ENCODE measurements around the gene PCDHB15. TPM values are rescaled to one million over a fixed set of nuclear protein-coding genes. Genes with fewer than 3 reads are reported as not detected.
"Not testable (repeated sequence)": the region's sequence is repeated elsewhere in the genome, so short reads cannot be mapped to it uniquely, and the experiment has no call there.

The PCDHB15 gene
- total RNA-seq (2014; rRNA removed; shearing (Covaris generic)): 0.26 and 1.0 TPM in 2 replicates

DNA sequence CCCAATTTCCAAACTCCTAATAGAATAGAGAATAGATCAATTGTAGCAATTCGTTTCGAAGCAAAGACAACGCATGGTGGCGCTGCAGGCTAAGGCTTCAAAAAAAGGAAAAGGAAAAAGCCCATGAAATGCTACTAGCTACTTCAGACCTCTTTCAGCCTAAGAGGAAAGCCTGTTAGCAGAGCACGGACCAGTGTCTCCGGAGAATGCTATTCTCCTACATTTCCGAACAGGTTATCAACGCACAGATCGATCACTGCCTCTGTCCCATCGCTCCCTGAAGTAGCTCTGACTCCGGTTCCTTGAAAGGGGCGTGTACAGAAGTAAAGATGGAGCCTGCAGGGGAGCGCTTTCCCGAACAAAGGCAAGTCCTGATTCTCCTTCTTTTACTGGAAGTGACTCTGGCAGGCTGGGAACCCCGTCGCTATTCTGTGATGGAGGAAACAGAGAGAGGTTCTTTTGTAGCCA, at the start of gene PCDHB15:
Gene PCDHB15 (plus strand): TSS at position 146 of the 468 bp plus-strand sequence. CDS start 184 bp downstream, at position 330.
- no peak for DNase-seq (ENCODE audit: low spot score)

DNA sequence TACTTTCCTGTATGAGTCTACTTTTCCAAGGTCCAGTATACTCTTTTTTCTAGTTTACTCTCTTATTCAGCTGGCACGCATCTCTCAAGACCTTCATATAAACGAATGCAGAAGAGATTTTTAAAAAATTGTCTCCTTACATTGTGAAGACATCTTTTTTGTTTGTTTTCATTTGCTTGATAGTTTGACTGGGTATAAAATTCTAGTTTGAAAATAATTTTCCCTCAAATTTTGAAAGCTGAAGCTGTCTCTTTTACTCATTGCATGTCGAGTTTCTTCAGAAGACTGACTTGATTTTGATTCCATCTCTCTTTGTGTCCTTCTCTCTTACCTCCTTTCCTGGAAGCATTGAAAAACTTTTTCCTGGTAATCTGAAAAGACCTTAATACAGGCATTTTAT, 48.8 kb upstream of the PCDHB15 start:
- DNase-seq (ENCODE audit: low spot score): no peak

DNA sequence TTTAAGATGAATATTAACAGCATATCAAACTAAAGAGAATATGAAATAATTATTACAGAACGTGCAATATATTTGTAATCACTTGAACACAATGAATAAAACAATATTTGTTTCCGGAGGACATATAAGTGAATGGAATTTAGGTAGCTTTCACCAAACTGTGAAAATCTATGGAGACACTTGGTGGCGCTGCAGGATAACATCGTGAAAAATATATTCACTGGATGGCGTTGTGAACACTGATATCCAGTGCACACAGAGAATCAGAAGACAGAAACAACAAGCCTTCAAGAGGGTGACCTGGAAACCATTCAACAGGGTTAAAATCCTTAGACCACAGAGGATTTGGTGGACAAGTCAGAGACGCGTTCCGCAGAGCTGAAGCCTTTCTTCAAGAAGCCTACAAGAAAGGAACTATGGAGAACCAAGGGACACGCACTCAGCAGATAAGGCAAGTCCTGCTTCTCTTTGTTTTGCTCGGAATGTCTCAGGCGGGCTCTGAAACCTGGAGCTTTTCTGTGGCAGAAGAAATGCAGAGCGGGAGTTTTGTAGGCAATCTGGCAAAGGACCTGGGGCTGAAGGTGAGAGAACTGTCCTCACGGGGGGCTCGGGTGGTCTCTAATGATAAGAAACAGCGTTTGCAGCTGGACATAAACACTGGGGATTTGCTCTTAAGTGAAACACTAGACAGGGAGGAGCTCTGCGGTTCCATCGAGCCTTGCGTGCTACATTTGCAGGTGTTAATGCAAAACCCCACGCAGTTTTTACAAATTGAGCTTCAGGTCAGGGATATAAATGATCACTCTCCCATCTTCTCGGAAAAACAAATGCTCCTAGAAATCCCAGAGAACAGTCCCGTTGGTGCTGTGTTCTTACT, 45.6 kb upstream of the PCDHB15 start, which contains the start of gene PCDHB11:
Gene PCDHB11 (plus strand): TSS at position 269 of the 877 bp plus-strand sequence. CDS start 148 bp downstream, at position 417.
- DNase-seq (ENCODE audit: low spot score): no peak

DNA sequence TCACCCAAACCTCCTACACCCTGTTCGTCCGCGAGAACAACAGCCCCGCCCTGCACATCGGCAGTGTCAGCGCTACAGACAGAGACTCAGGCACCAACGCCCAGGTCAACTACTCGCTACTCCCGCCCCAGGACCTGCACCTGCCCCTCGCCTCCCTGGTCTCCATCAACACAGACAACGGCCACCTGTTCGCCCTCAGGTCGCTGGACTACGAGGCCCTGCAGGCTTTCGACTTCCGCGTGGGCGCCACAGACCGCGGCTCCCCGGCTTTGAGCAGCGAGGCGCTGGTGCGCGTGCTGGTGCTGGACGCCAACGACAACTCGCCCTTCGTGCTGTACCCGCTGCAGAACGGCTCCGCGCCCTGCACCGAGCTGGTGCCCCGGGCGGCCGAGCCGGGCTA, 44.1 kb upstream of the PCDHB15 start:
- DNase-seq (ENCODE audit: low spot score): not testable (repeated sequence)

DNA sequence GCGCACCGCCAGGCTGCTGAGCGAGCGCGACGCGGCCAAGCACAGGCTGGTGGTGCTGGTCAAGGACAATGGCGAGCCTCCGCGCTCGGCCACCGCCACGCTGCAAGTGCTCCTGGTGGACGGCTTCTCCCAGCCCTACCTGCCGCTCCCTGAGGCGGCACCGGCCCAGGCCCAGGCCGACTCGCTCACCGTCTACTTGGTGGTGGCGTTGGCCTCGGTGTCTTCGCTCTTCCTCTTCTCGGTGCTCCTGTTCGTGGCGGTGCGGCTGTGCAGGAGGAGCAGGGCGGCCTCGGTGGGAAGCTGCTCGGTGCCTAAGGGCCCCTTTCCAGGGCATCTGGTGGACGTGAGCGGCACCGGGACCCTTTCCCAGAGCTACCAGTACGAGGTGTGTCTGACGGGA, 43.5 kb upstream of the PCDHB15 start:
- not testable (repeated sequence) for DNase-seq (ENCODE audit: low spot score)

DNA sequence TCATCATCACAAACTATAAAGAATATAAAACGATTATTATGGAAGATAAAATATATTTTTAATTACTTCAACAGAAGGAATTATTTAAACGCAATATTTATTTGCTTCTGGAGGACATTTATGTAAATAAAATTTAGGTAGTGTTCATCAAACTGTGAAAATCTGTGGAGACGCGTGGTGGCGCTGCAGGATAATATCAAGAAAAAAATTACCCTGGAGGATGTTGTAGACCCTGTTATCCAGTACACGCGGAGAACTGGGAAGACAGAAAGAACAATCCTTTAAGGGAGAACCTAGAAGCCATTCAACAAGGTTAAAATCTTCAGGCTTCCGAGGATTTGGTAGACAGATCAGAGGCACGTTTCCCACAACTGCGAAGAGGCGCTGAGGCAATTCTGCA, 36.7 kb upstream of the PCDHB15 start, which contains the start of gene PCDHB12:
Gene PCDHB12 (plus strand): TSS at position 242 of the 400 bp plus-strand sequence. CDS start 189 bp downstream, outside the sequence.
- no peak for DNase-seq (ENCODE audit: low spot score)

DNA sequence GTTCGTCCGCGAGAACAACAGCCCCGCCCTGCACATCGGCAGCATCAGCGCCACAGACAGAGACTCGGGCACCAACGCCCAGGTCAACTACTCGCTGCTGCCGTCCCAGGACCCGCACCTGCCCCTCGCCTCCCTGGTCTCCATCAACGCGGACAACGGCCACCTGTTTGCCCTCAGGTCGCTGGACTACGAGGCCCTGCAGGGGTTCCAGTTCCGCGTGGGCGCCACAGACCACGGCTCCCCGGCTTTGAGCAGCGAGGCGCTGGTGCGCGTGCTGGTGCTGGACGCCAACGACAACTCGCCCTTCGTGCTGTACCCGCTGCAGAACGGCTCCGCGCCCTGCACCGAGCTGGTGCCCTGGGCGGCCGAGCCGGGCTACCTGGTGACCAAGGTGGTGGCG, 34.9 kb upstream of the PCDHB15 start:
- DNase-seq (ENCODE audit: low spot score): not testable (repeated sequence)

DNA sequence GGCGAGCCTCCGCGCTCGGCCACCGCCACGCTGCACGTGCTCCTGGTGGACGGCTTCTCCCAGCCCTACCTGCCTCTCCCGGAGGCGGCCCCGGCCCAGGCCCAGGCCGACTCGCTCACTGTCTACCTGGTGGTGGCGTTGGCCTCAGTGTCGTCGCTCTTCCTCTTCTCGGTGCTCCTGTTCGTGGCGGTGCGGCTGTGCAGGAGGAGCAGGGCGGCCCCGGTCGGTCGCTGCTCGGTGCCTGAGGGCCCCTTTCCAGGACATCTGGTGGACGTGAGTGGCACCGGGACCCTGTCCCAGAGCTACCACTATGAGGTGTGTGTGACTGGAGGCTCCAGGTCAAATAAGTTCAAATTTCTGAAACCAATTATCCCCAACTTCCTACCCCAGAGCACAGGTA, 34.3 kb upstream of the PCDHB15 start:
- DNase-seq (ENCODE audit: low spot score): not testable (repeated sequence)

DNA sequence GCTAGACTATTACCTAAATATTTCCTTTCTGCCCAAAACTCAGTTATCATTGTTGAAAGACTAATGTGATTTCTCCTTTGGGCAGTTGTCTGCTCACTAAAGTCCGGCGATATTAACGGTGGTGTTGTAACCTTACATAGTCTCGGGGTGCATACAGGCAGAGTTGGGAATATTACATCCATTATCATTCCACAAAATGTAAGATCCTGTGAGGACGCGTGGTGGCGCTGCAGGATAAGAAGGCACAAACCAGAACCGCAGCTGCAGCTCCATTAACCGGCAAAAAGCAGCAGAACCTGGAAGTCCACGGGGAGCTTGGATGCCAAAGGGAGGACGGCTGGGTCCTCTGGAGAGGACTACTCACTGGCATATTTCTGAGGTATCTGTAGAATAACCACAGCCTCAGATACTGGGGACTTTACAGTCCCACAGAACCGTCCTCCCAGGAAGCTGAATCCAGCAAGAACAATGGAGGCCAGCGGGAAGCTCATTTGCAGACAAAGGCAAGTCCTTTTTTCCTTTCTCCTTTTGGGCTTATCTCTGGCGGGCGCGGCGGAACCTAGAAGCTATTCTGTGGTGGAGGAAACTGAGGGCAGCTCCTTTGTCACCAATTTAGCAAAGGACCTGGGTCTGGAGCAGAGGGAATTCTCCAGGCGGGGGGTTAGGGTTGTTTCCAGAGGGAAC, 31.4 kb upstream of the PCDHB15 start, which contains the start of gene PCDHB13:
Gene PCDHB13 (plus strand): TSS at position 264 of the 684 bp plus-strand sequence. CDS start 205 bp downstream, at position 469.
- not testable (repeated sequence) for DNase-seq (ENCODE audit: low spot score)

DNA sequence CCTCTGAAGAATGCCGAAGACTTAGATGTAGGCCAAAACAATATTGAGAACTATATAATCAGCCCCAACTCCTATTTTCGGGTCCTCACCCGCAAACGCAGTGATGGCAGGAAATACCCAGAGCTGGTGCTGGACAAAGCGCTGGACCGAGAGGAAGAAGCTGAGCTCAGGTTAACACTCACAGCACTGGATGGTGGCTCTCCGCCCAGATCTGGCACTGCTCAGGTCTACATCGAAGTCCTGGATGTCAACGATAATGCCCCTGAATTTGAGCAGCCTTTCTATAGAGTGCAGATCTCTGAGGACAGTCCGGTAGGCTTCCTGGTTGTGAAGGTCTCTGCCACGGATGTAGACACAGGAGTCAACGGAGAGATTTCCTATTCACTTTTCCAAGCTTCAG, 30.6 kb upstream of the PCDHB15 start:
- not testable (repeated sequence) for DNase-seq (ENCODE audit: low spot score)

DNA sequence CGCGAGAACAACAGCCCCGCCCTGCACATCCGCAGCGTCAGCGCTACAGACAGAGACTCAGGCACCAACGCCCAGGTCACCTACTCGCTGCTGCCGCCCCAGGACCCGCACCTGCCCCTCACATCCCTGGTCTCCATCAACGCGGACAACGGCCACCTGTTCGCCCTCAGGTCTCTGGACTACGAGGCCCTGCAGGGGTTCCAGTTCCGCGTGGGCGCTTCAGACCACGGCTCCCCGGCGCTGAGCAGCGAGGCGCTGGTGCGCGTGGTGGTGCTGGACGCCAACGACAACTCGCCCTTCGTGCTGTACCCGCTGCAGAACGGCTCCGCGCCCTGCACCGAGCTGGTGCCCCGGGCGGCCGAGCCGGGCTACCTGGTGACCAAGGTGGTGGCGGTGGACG, 29.7 kb upstream of the PCDHB15 start:
- not testable (repeated sequence) for DNase-seq (ENCODE audit: low spot score)

DNA sequence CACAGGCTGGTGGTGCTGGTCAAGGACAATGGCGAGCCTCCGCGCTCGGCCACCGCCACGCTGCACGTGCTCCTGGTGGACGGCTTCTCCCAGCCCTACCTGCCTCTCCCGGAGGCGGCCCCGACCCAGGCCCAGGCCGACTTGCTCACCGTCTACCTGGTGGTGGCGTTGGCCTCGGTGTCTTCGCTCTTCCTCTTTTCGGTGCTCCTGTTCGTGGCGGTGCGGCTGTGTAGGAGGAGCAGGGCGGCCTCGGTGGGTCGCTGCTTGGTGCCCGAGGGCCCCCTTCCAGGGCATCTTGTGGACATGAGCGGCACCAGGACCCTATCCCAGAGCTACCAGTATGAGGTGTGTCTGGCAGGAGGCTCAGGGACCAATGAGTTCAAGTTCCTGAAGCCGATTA, 29.2 kb upstream of the PCDHB15 start:
- DNase-seq (ENCODE audit: low spot score): not testable (repeated sequence)

DNA sequence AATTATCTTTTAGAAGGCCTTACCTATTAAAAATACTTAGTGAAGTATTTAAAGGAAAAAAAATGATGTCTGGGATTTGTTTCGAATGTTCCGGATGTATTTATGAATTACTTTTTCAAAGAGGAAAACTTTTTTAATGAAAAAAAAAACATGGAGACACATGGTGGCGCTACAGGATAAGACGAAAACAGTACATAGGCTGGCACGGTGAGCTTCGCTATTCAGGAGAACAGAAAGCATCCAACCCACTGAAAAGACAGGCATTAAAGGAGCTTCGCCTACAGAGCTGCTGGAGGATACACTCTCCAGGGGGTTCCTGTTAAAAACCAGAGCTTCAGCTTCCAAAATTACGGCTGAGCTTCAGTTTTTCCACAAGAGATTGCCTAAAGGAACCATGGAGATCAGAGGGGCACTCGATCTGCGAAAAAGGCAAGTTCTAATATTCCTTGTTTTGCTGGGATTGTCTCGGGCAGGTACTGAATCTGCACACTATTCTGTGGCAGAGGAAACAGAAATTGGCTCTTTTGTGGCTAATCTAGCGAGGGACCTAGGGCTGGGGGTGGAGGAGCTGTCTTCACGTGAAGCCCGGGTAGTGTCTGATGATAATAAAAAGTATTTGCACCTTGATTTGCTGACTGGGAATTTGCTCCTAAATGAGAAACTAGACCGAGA, 21.9 kb upstream of the PCDHB15 start, which contains the start of gene PCDHB14:
Gene PCDHB14 (plus strand): TSS at position 232 of the 672 bp plus-strand sequence. CDS start 163 bp downstream, at position 395.
- DNase-seq (ENCODE audit: low spot score): peak; percentile 76

DNA sequence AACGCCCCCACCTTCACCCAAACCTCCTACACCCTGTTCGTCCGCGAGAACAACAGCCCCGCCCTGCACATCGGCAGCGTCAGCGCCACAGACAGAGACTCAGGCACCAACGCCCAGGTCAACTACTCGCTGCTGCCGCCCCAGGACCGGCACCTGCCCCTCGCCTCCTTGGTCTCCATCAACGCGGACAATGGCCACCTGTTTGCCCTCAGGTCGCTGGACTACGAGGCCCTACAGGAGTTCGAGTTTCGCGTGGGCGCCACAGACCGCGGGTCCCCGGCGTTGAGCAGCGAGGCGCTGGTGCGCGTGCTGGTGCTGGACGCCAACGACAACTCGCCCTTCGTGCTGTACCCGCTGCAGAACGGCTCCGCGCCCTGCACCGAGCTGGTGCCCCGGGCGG, 20.4 kb upstream of the PCDHB15 start:
- DNase-seq (ENCODE audit: low spot score): not testable (repeated sequence)

DNA sequence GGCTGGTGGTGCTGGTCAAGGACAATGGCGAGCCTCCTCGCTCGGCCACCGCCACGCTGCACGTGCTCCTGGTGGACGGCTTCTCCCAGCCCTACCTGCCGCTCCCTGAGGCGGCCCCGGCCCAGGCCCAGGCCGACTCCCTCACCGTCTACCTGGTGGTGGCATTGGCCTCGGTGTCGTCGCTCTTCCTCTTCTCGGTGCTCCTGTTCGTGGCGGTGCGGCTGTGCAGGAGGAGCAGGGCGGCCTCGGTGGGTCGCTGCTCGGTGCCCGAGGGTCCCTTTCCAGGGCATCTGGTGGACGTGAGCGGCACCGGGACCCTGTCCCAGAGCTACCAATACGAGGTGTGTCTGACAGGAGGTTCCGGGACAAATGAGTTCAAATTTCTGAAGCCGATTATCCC, 19.8 kb upstream of the PCDHB15 start:
- not testable (repeated sequence) for DNase-seq (ENCODE audit: low spot score)

DNA sequence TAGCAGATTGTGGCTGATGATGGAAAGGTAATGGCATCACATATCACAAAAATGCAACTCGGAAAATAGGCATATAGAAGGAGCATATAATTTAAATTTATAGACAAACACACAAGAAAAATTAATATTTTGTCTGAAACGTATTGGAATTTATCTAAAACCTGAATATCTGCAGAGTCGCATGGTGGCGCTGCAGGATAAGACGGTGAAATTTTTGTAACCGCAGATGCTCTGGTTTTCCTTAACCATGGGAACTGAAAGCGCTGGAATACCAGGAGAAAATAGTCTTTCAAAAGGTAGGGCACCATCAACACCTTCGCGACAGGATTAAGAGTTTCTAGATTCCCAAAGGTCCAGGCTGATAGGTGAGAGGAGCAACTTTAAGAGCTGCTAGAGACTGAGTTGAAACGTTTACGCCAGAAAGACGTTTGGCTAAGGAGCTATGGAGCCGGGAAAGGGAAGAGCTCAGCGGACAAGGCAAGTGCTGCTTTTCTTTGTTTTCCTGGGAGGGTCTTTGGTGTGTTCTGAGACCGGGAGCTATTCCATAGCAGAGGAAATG, 11.0 kb upstream of the PCDHB15 start:
- DNase-seq (ENCODE audit: low spot score): no peak

DNA sequence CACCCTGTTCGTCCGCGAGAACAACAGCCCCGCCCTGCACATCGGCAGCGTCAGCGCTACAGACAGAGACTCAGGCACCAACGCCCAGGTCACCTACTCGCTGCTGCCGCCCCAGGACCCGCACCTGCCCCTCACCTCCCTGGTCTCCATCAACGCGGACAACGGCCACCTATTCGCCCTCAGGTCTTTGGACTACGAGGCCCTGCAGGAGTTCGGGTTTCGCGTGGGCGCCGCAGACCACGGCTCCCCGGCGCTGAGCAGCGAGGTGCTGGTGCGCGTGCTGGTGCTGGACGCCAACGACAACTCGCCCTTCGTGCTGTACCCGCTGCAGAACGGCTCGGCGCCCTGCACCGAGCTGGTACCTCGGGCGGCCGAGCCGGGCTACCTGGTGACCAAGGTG, 9.3 kb upstream of the PCDHB15 start:
- DNase-seq (ENCODE audit: low spot score): not testable (repeated sequence)

DNA sequence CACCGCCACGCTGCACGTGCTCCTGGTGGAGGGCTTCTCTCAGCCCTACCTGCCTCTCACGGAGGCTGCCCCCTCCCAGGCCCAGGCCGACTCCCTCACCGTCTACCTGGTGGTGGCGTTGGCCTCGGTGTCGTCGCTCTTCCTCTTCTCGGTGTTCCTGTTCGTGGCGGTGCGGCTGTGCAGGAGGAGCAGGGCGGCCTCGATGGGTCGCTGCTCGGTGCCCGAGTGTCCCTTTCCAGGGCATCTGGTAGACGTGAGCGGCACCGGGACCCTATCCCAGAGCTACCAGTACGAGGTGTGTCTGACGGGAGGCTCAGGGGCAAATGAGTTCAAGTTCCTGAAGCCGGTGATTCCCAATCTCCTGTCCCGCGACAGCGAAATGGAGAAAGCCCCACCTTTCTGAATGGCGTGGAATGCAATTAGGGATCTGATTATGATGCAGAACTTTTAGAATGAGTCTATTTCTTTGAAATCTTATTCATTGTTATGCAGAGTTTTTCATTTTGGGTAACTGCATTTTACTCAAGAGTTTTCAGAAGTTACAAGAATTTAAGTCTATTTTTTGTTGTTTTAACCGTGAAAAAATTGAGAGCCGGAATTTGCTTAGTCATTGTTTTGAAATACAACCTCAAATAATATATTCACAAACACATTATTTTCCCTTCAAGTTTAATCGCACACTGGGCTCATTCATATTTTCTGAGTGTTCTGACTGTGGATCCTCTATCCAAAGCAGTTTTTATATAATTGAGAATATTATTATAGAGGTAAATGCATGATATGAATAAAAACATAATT, 8.5 kb upstream of the PCDHB15 start:
- DNase-seq (ENCODE audit: low spot score): no peak

DNA sequence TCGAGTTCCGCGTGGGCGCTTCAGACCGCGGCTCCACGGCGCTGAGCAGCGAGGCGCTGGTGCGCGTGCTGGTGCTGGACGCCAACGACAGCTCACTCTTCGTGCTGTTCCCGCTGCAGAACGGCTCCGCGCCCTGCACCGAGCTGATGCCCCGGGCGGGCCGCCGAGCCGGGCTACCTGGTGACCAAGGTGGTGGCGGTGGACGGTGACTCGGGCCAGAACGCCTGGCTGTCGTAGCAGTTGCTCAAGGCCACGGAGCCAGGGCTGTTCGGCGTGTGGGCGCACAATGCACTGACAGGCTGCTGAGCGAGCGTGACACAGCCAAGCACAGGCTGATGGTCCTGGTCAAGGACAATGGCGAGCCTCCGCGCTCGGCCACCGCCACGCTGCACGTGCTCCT, 3.7 kb upstream of the PCDHB15 start:
- DNase-seq (ENCODE audit: low spot score): no peak

DNA sequence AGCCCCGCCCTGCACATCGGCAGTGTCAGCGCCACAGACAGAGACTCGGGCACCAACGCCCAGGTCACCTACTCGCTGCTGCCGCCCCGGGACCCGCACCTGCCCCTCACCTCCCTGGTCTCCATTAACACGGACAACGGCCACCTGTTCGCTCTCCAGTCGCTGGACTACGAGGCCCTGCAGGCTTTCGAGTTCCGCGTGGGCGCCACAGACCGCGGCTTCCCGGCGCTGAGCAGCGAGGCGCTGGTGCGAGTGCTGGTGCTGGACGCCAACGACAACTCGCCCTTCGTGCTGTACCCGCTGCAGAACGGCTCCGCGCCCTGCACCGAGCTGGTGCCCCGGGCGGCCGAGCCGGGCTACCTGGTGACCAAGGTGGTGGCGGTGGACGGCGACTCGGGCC, 1.8 kb downstream of the PCDHB15 start:
- not testable (repeated sequence) for DNase-seq (ENCODE audit: low spot score)

Data from A172 (cell line).